ENCODE results near the gene COPS9.

Gene COPS9

GRCh38 chr2:240142859-240143258 is 6.8 kb upstream of the COPS9 start:
- H3K4me3 ChIP-seq (ENCODE audit: low read depth, low read length): no peak overlapping the region
- TF ChIP-seq CTCF (IDR thresholded peaks at IDR 0.05; ENCODE audit: low read depth, low read length): no peak

- no peak overlapping the region for H3K4me3 ChIP-seq (ENCODE audit: low read depth, low read length)
- TF ChIP-seq CTCF (IDR thresholded peaks at IDR 0.05; ENCODE audit: low read depth, low read length): no peak
Observed at GRCh38 chr2:240142256-240142775, 6.2 kb upstream of the COPS9 start.

GRCh38 chr2:240141736-240142135 is 5.6 kb upstream of the COPS9 start:
- H3K4me3 ChIP-seq (ENCODE audit: low read depth, low read length): no peak overlapping the region
- TF ChIP-seq CTCF (IDR thresholded peaks at IDR 0.05; ENCODE audit: low read depth, low read length): no peak

GRCh38 chr2:240140920-240141319 is 4.8 kb upstream of the COPS9 start:
- no peak overlapping the region for H3K4me3 ChIP-seq (ENCODE audit: low read depth, low read length)
- TF ChIP-seq CTCF (IDR thresholded peaks at IDR 0.05; ENCODE audit: low read depth, low read length): no peak

GRCh38 chr2:240140511-240140910 is 4.4 kb upstream of the COPS9 start, which contains the start of gene OTOS:
Gene OTOS, minus strand, starts transcription at chr2:240140658. Its CDS starts 332 bp downstream, at chr2:240140326.
- no peak within 1 kb of the TSS for H3K4me3 ChIP-seq (ENCODE audit: low read depth, low read length)
- no peak for TF ChIP-seq CTCF (IDR thresholded peaks at IDR 0.05; ENCODE audit: low read depth, low read length)

GRCh38 chr2:240139666-240140393 is 3.7 kb upstream of the COPS9 start:
- no peak for TF ChIP-seq CTCF (IDR thresholded peaks at IDR 0.05; ENCODE audit: low read depth, low read length)
- H3K4me3 ChIP-seq (ENCODE audit: low read depth, low read length): no peak overlapping the region

GRCh38 chr2:240139011-240139441 is 2.9 kb upstream of the COPS9 start:
- no peak for TF ChIP-seq CTCF (IDR thresholded peaks at IDR 0.05; ENCODE audit: low read depth, low read length)
- no peak overlapping the region for H3K4me3 ChIP-seq (ENCODE audit: low read depth, low read length)
